Measurements from ENCODE around the gene UNC45B.
"Not testable (repeated sequence)": the region's sequence is repeated elsewhere in the genome, so short reads cannot be mapped to it uniquely, and the experiment has no call there.

The UNC45B gene

GRCh38 chr17:35191001-35191695 is 43.5 kb downstream of the UNC45B start:
- no peak overlapping the region for H3K27ac Mint-ChIP-seq
- no peaks in the 10 kb centered on the region for H3K36me3 Mint-ChIP-seq (ENCODE audit: low read depth)
- peaks cover 25% of the 10 kb centered on the region for H3K4me1 Mint-ChIP-seq (ENCODE audit: low read depth)
- no peak overlapping the region for H3K4me3 Mint-ChIP-seq
- H3K27me3 Mint-ChIP-seq = peaks cover 32% of the 10 kb centered on the region
- H3K9me3 Mint-ChIP-seq = peaks cover 10% of the 10 kb centered on the region
- intact Hi-C loops (cut with micrococcal nuclease) = no loop called here

- Mint-ChIP-seq H3K27me3 (peaks cover 37% of the 10 kb centered on the region), H3K9me3 (peaks cover 9% of the 10 kb centered on the region), H3K4me1 (ENCODE audit: low read depth) (peaks cover 10% of the 10 kb centered on the region), H3K27ac (no peak overlapping the region), H3K4me3 (no peak overlapping the region), H3K36me3 (ENCODE audit: low read depth) (no peaks in the 10 kb centered on the region)
- intact Hi-C loops (cut with micrococcal nuclease) = no loop called here
Measured at GRCh38 chr17:35192708-35193107, 45.1 kb downstream of the UNC45B start.

GRCh38 chr17:35194001-35194400 is 46.4 kb downstream of the UNC45B start, which contains the start of gene SLC35G3:
Gene SLC35G3 (minus strand): TSS chr17:35194393. CDS start chr17:35194307, 86 bp downstream.
- H3K4me3 Mint-ChIP-seq; H3K27ac Mint-ChIP-seq; intact Hi-C loops (cut with micrococcal nuclease); H3K36me3 Mint-ChIP-seq (ENCODE audit: low read depth); H3K4me1 Mint-ChIP-seq (ENCODE audit: low read depth): not testable (repeated sequence)
- peaks cover 37% of the 10 kb centered on the region for H3K27me3 Mint-ChIP-seq
- H3K9me3 Mint-ChIP-seq = peaks cover 10% of the 10 kb centered on the region

DNA sequence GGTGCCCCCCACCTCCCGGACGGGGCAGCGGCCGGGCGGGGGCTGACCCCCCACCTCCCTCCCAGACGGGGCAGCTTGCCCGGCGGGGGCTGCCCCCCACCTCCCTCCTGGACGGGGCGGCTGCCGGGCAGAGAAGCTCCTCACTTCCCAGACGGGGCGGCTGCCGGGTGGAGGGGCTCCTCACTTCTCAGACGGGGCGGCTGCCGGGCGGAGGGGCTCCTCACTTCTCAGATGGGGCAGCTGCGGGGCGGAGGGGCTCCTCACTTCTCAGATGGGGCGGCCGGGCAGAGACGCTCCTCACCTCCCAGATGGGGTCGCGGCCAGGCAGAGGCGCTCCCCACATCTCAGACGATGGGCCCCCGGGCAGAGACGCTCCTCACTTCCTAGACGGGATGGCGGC is 47.4 kb downstream of the UNC45B start:
- H3K4me3 Mint-ChIP-seq; intact Hi-C loops (cut with micrococcal nuclease); H3K4me1 Mint-ChIP-seq (ENCODE audit: low read depth): not testable (repeated sequence)

DNA sequence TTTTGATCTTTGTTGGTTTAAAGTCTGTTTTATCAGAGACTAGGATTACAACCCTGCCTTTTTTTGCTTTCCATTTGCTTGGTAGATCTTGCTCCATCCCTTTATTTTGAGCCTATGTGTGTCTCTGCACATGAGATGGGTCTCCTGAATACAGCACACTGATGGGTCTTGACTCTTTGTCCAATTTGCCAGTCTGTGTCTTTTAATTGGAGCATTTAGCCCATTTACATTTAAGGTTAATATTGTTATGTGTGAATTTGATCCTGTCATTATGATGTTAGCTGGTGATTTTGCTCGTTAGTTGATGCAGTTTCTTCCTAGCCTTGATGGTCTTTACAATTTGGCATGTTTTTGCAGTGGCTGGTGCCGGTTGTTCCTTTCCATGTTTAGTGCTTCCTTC is 55.0 kb downstream of the UNC45B start:
- H3K4me3 Mint-ChIP-seq; H3K36me3 Mint-ChIP-seq (ENCODE audit: low read depth); intact Hi-C loops (cut with micrococcal nuclease); H3K4me1 Mint-ChIP-seq (ENCODE audit: low read depth); H3K27ac Mint-ChIP-seq: not testable (repeated sequence)
- Mint-ChIP-seq H3K9me3 (peaks cover 24% of the 10 kb centered on the region), H3K27me3 (peaks cover 37% of the 10 kb centered on the region)

More for the DNA sequence above, 47.4 kb downstream of the UNC45B start:
- Mint-ChIP-seq H3K27me3 (peaks cover 40% of the 10 kb centered on the region), H3K9me3 (peaks cover 21% of the 10 kb centered on the region)
- H3K36me3 Mint-ChIP-seq (ENCODE audit: low read depth); H3K27ac Mint-ChIP-seq: not testable (repeated sequence)

DNA sequence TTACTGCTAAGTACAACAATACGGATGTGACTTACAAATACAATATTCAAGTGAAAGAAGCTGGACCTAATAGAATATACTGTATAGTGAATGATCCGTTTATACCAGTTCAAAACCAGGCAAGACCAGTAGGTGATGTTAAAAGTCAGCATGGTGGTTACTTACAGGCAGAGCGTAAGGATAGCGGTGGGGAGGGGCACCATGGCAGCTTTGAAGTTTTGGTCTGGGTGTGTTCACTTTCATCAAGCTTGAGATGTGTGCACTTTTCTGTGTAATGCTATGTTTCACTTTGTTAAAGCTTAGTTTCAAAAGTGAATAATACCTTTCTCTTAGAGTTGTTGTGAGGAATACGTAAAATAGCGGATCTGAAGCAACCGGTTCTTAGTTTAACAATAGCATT is 63.1 kb downstream of the UNC45B start:
- intact Hi-C loops (cut with micrococcal nuclease) = no loop called here
- Mint-ChIP-seq H3K4me3 (no peak overlapping the region), H3K9me3 (no peaks in the 10 kb centered on the region), H3K36me3 (ENCODE audit: low read depth) (no peaks in the 10 kb centered on the region), H3K27me3 (peaks cover 66% of the 10 kb centered on the region), H3K4me1 (ENCODE audit: low read depth) (peaks cover 12% of the 10 kb centered on the region), H3K27ac (no peak overlapping the region)

DNA sequence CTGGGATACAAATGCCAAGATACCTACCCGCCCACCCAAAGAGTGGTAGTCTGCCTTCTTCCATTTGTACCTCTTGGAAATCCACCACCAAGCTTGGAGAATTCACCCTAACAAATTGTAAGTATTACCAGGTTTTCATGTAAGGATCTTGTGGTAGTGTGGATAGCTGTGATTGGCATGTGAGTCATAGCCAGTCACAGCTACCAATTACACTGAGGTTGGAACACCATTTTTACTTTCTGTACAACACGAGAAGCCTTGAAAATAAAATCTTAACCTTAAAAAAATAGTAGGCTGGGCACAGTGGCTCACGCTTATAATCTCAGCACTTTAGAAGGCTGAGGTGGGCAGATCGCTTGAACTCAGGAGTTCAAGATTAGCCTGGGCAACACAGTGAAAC is 65.1 kb downstream of the UNC45B start:
- intact Hi-C loops (cut with micrococcal nuclease) = no loop called here
- Mint-ChIP-seq H3K27ac (no peak overlapping the region), H3K9me3 (no peaks in the 10 kb centered on the region), H3K4me3 (no peak overlapping the region), H3K4me1 (ENCODE audit: low read depth) (peaks cover 17% of the 10 kb centered on the region), H3K36me3 (ENCODE audit: low read depth) (no peaks in the 10 kb centered on the region), H3K27me3 (peaks cover 56% of the 10 kb centered on the region)

GRCh38 chr17:35213412-35213940 is 65.9 kb downstream of the UNC45B start:
- Mint-ChIP-seq H3K4me1 (ENCODE audit: low read depth) (peaks cover 17% of the 10 kb centered on the region), H3K4me3 (no peak overlapping the region), H3K27me3 (peaks cover 55% of the 10 kb centered on the region), H3K36me3 (ENCODE audit: low read depth) (no peaks in the 10 kb centered on the region), H3K27ac (no peak overlapping the region), H3K9me3 (no peaks in the 10 kb centered on the region)
- intact Hi-C loops (cut with micrococcal nuclease) = no loop called here

GRCh38 chr17:35214192-35214591 is 66.6 kb downstream of the UNC45B start:
- no peaks in the 10 kb centered on the region for H3K9me3 Mint-ChIP-seq
- peaks cover 24% of the 10 kb centered on the region for H3K4me1 Mint-ChIP-seq (ENCODE audit: low read depth)
- no peak overlapping the region for H3K27ac Mint-ChIP-seq
- H3K27me3 Mint-ChIP-seq = peaks cover 49% of the 10 kb centered on the region
- H3K36me3 Mint-ChIP-seq (ENCODE audit: low read depth) = no peaks in the 10 kb centered on the region
- intact Hi-C loops (cut with micrococcal nuclease) = no loop called here
- no peak overlapping the region for H3K4me3 Mint-ChIP-seq

- Mint-ChIP-seq H3K9me3 (no peaks in the 10 kb centered on the region), H3K27me3 (peaks cover 44% of the 10 kb centered on the region), H3K4me3 (no peak overlapping the region), H3K4me1 (ENCODE audit: low read depth) (peaks cover 28% of the 10 kb centered on the region), H3K36me3 (ENCODE audit: low read depth) (no peaks in the 10 kb centered on the region), H3K27ac (no peak overlapping the region)
- intact Hi-C loops (cut with micrococcal nuclease) = no loop called here
Measured at GRCh38 chr17:35214631-35215273, 67.1 kb downstream of the UNC45B start.

DNA sequence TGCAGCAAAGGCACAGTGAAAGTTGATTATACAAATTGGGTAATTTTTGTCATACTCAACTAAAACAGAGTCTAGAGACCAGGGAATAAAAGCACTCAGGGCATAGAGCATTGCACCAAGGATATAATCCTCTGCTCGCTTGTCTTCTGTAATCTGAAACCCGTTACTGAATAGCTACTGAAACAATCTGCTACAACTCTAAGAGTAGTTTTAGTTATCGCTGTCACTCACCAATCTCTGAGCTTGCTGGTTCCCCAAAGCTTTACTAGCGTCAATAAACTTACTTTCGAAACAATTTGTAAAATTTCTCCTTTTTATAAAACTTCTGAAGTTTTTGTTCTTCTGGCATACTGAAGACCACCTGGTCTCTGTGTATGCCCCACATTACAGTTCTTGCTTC is 69.5 kb downstream of the UNC45B start:
- no peak overlapping the region for H3K4me3 Mint-ChIP-seq
- H3K27me3 Mint-ChIP-seq = peaks cover 38% of the 10 kb centered on the region
- no peaks in the 10 kb centered on the region for H3K36me3 Mint-ChIP-seq (ENCODE audit: low read depth)
- no peak overlapping the region for H3K27ac Mint-ChIP-seq
- H3K9me3 Mint-ChIP-seq = peaks cover 3% of the 10 kb centered on the region
- intact Hi-C loops (cut with micrococcal nuclease) = no loop called here
- H3K4me1 Mint-ChIP-seq (ENCODE audit: low read depth) = peaks cover 28% of the 10 kb centered on the region

GRCh38 chr17:35218915-35219314 is 71.3 kb downstream of the UNC45B start:
- intact Hi-C loops (cut with micrococcal nuclease) = no loop called here
- Mint-ChIP-seq H3K27me3 (peaks cover 30% of the 10 kb centered on the region), H3K4me3 (no peak overlapping the region), H3K27ac (no peak overlapping the region), H3K36me3 (ENCODE audit: low read depth) (no peaks in the 10 kb centered on the region), H3K4me1 (ENCODE audit: low read depth) (peaks cover 28% of the 10 kb centered on the region), H3K9me3 (peaks cover 14% of the 10 kb centered on the region)

DNA sequence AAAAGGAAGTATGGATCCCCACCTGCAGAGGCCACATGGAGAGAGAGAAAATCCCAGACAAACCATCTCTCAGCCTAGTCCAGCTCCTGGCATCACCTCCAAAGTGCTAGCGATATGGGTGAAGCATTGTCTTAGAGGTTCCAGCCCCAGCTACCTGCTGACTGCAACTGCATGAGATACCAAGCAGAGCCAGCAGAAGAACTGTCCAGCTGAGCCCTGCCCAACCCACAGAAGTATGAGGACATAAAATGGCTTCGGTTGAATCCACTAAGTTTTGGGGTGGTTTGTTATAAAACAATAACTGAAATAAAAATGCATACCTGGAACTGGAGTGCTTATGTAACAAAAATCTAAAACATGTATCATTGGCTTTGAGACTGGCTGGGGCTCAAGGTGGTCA is 74.8 kb downstream of the UNC45B start:
- Mint-ChIP-seq H3K27ac (no peak overlapping the region), H3K9me3 (peaks cover 14% of the 10 kb centered on the region), H3K27me3 (peaks cover 23% of the 10 kb centered on the region), H3K4me1 (ENCODE audit: low read depth) (peaks cover 11% of the 10 kb centered on the region), H3K36me3 (ENCODE audit: low read depth) (no peaks in the 10 kb centered on the region), H3K4me3 (no peak overlapping the region)
- intact Hi-C loops (cut with micrococcal nuclease) = no loop called here

DNA sequence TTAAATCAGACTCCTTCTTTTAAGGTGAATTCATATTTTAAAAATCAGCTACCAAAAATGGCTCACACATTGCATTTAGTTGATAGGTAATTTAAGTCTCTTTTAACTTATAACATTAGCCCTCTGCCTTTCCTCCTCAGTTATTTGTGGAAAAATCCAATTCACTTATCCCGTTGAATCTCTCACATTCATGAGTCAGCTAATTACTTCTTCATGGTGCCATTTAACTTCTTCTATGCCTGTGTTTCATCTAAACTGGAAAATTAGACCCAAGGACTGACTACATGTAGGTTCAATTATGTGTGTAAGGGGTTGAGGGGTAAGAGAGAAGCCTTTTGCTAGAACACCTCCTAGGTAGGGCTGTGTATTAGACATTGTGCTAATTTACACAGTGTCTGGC is 76.8 kb downstream of the UNC45B start:
- H3K4me1 Mint-ChIP-seq (ENCODE audit: low read depth) = peaks cover 5% of the 10 kb centered on the region
- intact Hi-C loops (cut with micrococcal nuclease) = no loop called here
- no peaks in the 10 kb centered on the region for H3K36me3 Mint-ChIP-seq (ENCODE audit: low read depth)
- peaks cover 23% of the 10 kb centered on the region for H3K27me3 Mint-ChIP-seq
- H3K9me3 Mint-ChIP-seq = peaks cover 14% of the 10 kb centered on the region
- no peak overlapping the region for H3K4me3 Mint-ChIP-seq
- H3K27ac Mint-ChIP-seq = no peak overlapping the region

Data from dendritic cell treated with granulocyte-macrophage colony-stimulating factor and Interleukin-4, amounts not matched to agents 40 ng/mL and 50 ng/mL, for 4 days (primary cell).